Measurements from ENCODE around the gene PAX3. TPM values are rescaled to one million over a fixed set of nuclear protein-coding genes. Genes with fewer than 3 reads are reported as not detected.

The PAX3 gene
- total RNA-seq, 2 donors from 2014 or later: not detected

- H3K36me3 ChIP-seq: no peaks in the 10 kb centered on the region
- DNase-seq (ENCODE audit: low spot score): no peak
- H3K27me3 ChIP-seq (replicated peaks; ENCODE audit: insufficient read depth): no peaks in the 10 kb centered on the region
- ATAC-seq (ENCODE audit: insufficient number of reproducible peaks, low FRiP score, low read depth): no peak
- no peaks in the 10 kb centered on the region for H3K9me3 ChIP-seq
- no peak overlapping the region for H3K27ac ChIP-seq
- H3K4me3 ChIP-seq: no peak overlapping the region
- H3K4me1 ChIP-seq (ENCODE audit: control insufficient read depth in 1 of 2, low read depth in 2 of 2): no peaks in the 10 kb centered on the region
- TF ChIP-seq, protein P1, sequence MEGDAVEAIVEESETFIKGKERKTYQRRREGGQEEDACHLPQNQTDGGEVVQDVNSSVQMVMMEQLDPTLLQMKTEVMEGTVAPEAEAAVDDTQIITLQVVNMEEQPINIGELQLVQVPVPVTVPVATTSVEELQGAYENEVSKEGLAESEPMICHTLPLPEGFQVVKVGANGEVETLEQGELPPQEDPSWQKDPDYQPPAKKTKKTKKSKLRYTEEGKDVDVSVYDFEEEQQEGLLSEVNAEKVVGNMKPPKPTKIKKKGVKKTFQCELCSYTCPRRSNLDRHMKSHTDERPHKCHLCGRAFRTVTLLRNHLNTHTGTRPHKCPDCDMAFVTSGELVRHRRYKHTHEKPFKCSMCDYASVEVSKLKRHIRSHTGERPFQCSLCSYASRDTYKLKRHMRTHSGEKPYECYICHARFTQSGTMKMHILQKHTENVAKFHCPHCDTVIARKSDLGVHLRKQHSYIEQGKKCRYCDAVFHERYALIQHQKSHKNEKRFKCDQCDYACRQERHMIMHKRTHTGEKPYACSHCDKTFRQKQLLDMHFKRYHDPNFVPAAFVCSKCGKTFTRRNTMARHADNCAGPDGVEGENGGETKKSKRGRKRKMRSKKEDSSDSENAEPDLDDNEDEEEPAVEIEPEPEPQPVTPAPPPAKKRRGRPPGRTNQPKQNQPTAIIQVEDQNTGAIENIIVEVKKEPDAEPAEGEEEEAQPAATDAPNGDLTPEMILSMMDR (IDR thresholded peaks at IDR 0.05): no peak
Observed at GRCh38 chr2:222179592-222179991, 119.2 kb downstream of the PAX3 start.

- TF ChIP-seq, protein P1 (IDR thresholded peaks at IDR 0.05): no peak
- Histone ChIP-seq H3K9me3 (no peaks in the 10 kb centered on the region), H3K36me3 (no peaks in the 10 kb centered on the region), H3K4me1 (ENCODE audit: control insufficient read depth in 1 of 2, low read depth in 2 of 2) (no peaks in the 10 kb centered on the region), H3K27ac (no peak overlapping the region), H3K27me3 (replicated peaks; ENCODE audit: insufficient read depth) (no peaks in the 10 kb centered on the region), H3K4me3 (no peak overlapping the region)
- ATAC-seq (ENCODE audit: insufficient number of reproducible peaks, low FRiP score, low read depth): no peak
- no peak for DNase-seq (ENCODE audit: low spot score)
Observed at GRCh38 chr2:222178450-222178849, 120.3 kb downstream of the PAX3 start.

DNA sequence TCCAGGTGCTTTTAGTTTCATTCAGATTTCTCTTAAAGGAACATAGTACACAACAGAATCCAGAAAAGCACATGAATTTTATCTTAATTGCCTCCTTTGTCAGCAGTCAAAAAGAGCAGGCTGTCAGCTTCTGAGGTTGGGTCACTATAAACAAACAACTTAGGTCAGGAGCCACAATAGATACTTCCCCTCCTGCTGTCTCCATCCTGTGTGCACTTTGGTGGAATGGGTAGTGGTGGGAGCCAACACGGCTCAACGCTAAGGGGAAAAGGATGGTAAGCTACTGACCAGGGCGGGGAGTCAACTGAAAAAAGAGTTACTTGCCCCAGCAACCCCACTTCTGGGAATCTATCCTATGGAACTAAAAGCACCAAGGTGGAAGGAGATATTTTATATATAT, 121.9 kb downstream of the PAX3 start:
- H3K4me1 ChIP-seq (ENCODE audit: control insufficient read depth in 1 of 2, low read depth in 2 of 2): no peaks in the 10 kb centered on the region
- no peak overlapping the region for H3K4me3 ChIP-seq
- DNase-seq (ENCODE audit: low spot score) (no peak), ATAC-seq (ENCODE audit: insufficient number of reproducible peaks, low FRiP score, low read depth) (no peak)
- TF ChIP-seq, protein P1 (IDR thresholded peaks at IDR 0.05): no peak
- no peaks in the 10 kb centered on the region for H3K36me3 ChIP-seq
- no peak overlapping the region for H3K27ac ChIP-seq
- no peaks in the 10 kb centered on the region for H3K27me3 ChIP-seq (replicated peaks; ENCODE audit: insufficient read depth)
- H3K9me3 ChIP-seq: no peaks in the 10 kb centered on the region

DNA sequence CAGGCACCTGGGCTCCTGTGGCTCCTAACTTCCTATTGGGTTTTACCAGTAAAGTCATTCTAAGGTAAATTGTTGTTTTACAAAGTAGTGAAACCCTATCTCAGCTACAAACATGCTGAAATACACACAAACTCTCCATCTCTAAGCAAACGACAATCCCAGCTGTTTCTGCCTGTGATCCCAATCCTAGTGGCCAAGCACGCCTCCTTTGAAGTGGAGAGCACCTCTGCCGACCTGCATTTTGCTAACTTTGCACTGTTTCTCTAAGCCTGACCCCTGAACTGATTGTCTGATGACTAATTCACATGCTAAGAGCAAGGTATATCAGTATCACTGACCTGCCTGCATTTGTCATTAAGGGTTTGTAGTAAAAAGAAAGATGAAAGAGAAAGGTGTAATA, 124.3 kb downstream of the PAX3 start:
- TF ChIP-seq, protein P1 (IDR thresholded peaks at IDR 0.05): no peak
- H3K27me3 ChIP-seq (replicated peaks; ENCODE audit: insufficient read depth): no peaks in the 10 kb centered on the region
- H3K4me1 ChIP-seq (ENCODE audit: control insufficient read depth in 1 of 2, low read depth in 2 of 2): no peaks in the 10 kb centered on the region
- no peak overlapping the region for H3K4me3 ChIP-seq
- no peak for DNase-seq (ENCODE audit: low spot score)
- ATAC-seq (ENCODE audit: insufficient number of reproducible peaks, low FRiP score, low read depth): no peak
- no peak overlapping the region for H3K27ac ChIP-seq
- no peaks in the 10 kb centered on the region for H3K36me3 ChIP-seq
- no peaks in the 10 kb centered on the region for H3K9me3 ChIP-seq

- H3K27me3 ChIP-seq (replicated peaks; ENCODE audit: insufficient read depth): no peaks in the 10 kb centered on the region
- no peak overlapping the region for H3K4me3 ChIP-seq
- no peak overlapping the region for H3K27ac ChIP-seq
- H3K36me3 ChIP-seq: no peaks in the 10 kb centered on the region
- H3K4me1 ChIP-seq (ENCODE audit: control insufficient read depth in 1 of 2, low read depth in 2 of 2): no peaks in the 10 kb centered on the region
- no peak for ATAC-seq (ENCODE audit: insufficient number of reproducible peaks, low FRiP score, low read depth)
- DNase-seq (ENCODE audit: low spot score): no peak
- TF ChIP-seq, protein P1 (IDR thresholded peaks at IDR 0.05): no peak
- no peaks in the 10 kb centered on the region for H3K9me3 ChIP-seq
Observed at GRCh38 chr2:222169346-222169745, 129.5 kb downstream of the PAX3 start.

Measured in thoracic aorta (tissue), 2 donors.